AG04450 (cell line): ENCODE results near the gene USH1C. TPM values are rescaled to one million over a fixed set of nuclear protein-coding genes. Genes with fewer than 3 reads are reported as not detected.

Source experiments
- CTCF ChIA-PET: fragments of 300-600, 350-600 bp; formaldehyde crosslinking; extraction: SDS; loops from one replicate; lab custom pipeline; 2022; ENCODE audit warnings: antibody characterized with exemption, inconsistent platforms; lab: Charles Lee
- POLR2A ChIA-PET: fragments of 350-600 bp; formaldehyde crosslinking; extraction: SDS; loops from one replicate; lab custom pipeline; 2021; ENCODE audit warnings: antibody characterized with exemption, inconsistent platforms; lab: Yijun Ruan, JAX
- DNase-seq: peaks from one replicate; pipeline ENCODE4 v3.0.0-alpha.2; 2011; ENCODE audit warnings: low read depth, low spot score
- H3K27ac ChIP-seq: one replicate; pipeline ENCODE4 v1.5.1; 2012; ENCODE audit warnings: low read depth, low read length, control low read depth
- H3K27me3 ChIP-seq: one replicate; pipeline ENCODE4 v1.6.0; 2012; ENCODE audit warnings: low read length; ENCODE audit not compliant: control insufficient read depth, insufficient read depth
- H3K4me3 ChIP-seq: 2 replicates; pipeline ENCODE4 v1.5.1; 2011; ENCODE audit warnings: mild to moderate bottlenecking, low read depth, low read length, control low read depth
- H3K9me3 ChIP-seq: 2 replicates; pipeline ENCODE4 v1.5.1; 2012; ENCODE audit warnings: low read length; ENCODE audit not compliant: control insufficient read depth, insufficient read depth
- CTCF ChIP-seq: IDR thresholded peaks from 2 replicates; pipeline ENCODE4 v1.5.1; 2011; ENCODE audit warnings: low read depth, low read length, control low read depth, inconsistent platforms
- polyA plus RNA-seq: library from polyadenylated mRNA; depleted of rRNA; stranded (reverse); fragments of >200 nt; gene quantifications from 2 replicates; pipeline ENCODE4 v1.2.3, GENCODE V29; 2011

Gene USH1C
- polyA plus RNA-seq, 1 experiment: not detected

- no peak for TF ChIP-seq CTCF
- DNase-seq: no peak
- CTCF ChIA-PET: no interaction called here
- Histone ChIP-seq H3K27ac (no peak overlapping the region), H3K4me3 (no peak overlapping the region), H3K9me3 (no peaks in the 10 kb centered on the region; the same call in 1 of the 2 replicates), H3K27me3 (peaks cover 7% of the 10 kb centered on the region)
- POLR2A ChIA-PET: no interaction called here
These were observed 6.5 kb upstream of the USH1C start for GRCh38 chr11:17550450-17551346.

- Histone ChIP-seq H3K27me3 (peaks cover 14% of the 10 kb centered on the region), H3K9me3 (no peaks in the 10 kb centered on the region; the same call in 1 of the 2 replicates), H3K4me3 (no peak overlapping the region), H3K27ac (no peak overlapping the region)
- POLR2A ChIA-PET: no interaction called here
- no peak for DNase-seq
- CTCF ChIA-PET: interaction anchor here (0.7 kb wide), 1 partner anchor 692 kb away, joined by 4 read pairs; no protein-coding TSS in a partner anchor
- TF ChIP-seq CTCF: no peak
These were observed 4.2 kb upstream of the USH1C start for GRCh38 chr11:17548444-17548843.

GRCh38 chr11:17547932-17548331 is 3.7 kb upstream of the USH1C start:
- no peaks in the 10 kb centered on the region; the same call in 1 of the 2 replicates for H3K9me3 ChIP-seq
- H3K27ac ChIP-seq: no peak overlapping the region
- CTCF ChIA-PET: interaction anchor here (0.7 kb wide), 1 partner anchor 691 kb away, joined by 4 read pairs; no protein-coding TSS in a partner anchor
- peaks cover 15% of the 10 kb centered on the region for H3K27me3 ChIP-seq
- DNase-seq: no peak
- TF ChIP-seq CTCF: 0 out of 2 replicates have a peak, but pooled peaks have one; percentile 3
- H3K4me3 ChIP-seq: no peak overlapping the region
- POLR2A ChIA-PET: no interaction called here

- no peak within 1 kb of the TSS for H3K4me3 ChIP-seq
- ChIA-PET POLR2A (no interaction called here), CTCF (no interaction called here)
- DNase-seq: no peak
- peaks cover 15% of the 10 kb centered on the region for H3K27me3 ChIP-seq
- no peak within 1 kb of the TSS for H3K27ac ChIP-seq
- H3K9me3 ChIP-seq: no peaks in the 10 kb centered on the region; the same call in 1 of the 2 replicates
- TF ChIP-seq CTCF: no peak
These were observed 2.9 kb upstream of the USH1C start, which contains the start of gene OTOG for GRCh38 chr11:17547051-17547577. Gene OTOG, plus strand, starts transcription at chr11:17547259. Its CDS starts 114 bp downstream, at chr11:17547373.

- Histone ChIP-seq H3K9me3 (no peaks in the 10 kb centered on the region; the same call in 1 of the 2 replicates), H3K4me3 (no peak overlapping the region), H3K27me3 (peaks cover 15% of the 10 kb centered on the region), H3K27ac (no peak overlapping the region)
- ChIA-PET CTCF (no interaction called here), POLR2A (no interaction called here)
- no peak for TF ChIP-seq CTCF
- DNase-seq: no peak
These were observed 2.0 kb upstream of the USH1C start for GRCh38 chr11:17546240-17546639.
